ENCODE data around the gene STH. TPM values are rescaled to one million over a fixed set of nuclear protein-coding genes. Genes with fewer than 3 reads are reported as not detected.

Gene STH
- total and polyA plus RNA-seq, 2 experiments from 2014 or later: 0.55 TPM; not detected in 1

DNA sequence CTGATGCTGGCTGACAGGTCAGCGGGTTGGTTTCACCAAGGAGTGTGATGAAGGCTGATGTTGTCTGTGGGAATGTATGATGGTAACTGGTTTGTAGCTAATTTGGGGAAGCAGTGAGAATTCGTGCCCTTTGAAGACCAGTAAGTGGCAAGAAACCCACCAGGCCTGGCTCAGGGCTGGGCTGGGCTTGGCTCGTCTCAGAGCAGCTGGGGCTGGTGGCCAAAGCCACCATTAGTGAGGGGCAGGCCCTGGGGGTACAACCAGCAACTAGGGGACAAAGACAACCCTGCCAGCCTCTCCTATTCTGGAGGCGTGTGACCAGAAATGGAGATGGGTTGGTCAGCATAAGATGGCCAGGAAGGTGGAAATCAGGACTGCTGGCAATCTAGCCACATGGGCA lies 13.0 kb upstream of the STH start (continued):
- TF ChIP-seq, protein P1, sequence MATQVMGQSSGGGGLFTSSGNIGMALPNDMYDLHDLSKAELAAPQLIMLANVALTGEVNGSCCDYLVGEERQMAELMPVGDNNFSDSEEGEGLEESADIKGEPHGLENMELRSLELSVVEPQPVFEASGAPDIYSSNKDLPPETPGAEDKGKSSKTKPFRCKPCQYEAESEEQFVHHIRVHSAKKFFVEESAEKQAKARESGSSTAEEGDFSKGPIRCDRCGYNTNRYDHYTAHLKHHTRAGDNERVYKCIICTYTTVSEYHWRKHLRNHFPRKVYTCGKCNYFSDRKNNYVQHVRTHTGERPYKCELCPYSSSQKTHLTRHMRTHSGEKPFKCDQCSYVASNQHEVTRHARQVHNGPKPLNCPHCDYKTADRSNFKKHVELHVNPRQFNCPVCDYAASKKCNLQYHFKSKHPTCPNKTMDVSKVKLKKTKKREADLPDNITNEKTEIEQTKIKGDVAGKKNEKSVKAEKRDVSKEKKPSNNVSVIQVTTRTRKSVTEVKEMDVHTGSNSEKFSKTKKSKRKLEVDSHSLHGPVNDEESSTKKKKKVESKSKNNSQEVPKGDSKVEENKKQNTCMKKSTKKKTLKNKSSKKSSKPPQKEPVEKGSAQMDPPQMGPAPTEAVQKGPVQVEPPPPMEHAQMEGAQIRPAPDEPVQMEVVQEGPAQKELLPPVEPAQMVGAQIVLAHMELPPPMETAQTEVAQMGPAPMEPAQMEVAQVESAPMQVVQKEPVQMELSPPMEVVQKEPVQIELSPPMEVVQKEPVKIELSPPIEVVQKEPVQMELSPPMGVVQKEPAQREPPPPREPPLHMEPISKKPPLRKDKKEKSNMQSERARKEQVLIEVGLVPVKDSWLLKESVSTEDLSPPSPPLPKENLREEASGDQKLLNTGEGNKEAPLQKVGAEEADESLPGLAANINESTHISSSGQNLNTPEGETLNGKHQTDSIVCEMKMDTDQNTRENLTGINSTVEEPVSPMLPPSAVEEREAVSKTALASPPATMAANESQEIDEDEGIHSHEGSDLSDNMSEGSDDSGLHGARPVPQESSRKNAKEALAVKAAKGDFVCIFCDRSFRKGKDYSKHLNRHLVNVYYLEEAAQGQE (IDR thresholded peaks at IDR 0.05; ENCODE audit: unreplicated experiment): no peak

- H3K4me1 Mint-ChIP-seq: peaks cover 3% of the 10 kb centered on the region; the same call in 2 of the 3 replicates
- Histone ChIP-seq H3K4me3 (no peak overlapping the region), H3K27ac (ENCODE audit: low read depth) (no peak overlapping the region), H3K4me2 (no peak overlapping the region), H3K4me1 (ENCODE audit: insufficient read depth) (no peaks in the 10 kb centered on the region), H3K27me3 (ENCODE audit: insufficient read depth) (no peaks in the 10 kb centered on the region), H2AFZ (no peak overlapping the region), H3K79me2 (replicated peaks; ENCODE audit: insufficient read depth) (no peaks in the 10 kb centered on the region), H3F3A (replicated peaks; ENCODE audit: low read depth) (no peaks in the 10 kb centered on the region), H3K9me2 (ENCODE audit: insufficient read depth) (no peaks in the 10 kb centered on the region), H3K36me3 (ENCODE audit: insufficient read depth) (no peaks in the 10 kb centered on the region), H4K20me1 (replicated peaks; ENCODE audit: insufficient read depth) (no peaks in the 10 kb centered on the region)
- peaks cover 8% of the 10 kb centered on the region for H3K27me3 Mint-ChIP-seq (ENCODE audit: insufficient read depth, low read depth, poor library complexity)
- H3K4me3 Mint-ChIP-seq: no peak overlapping the region
- H3K27ac Mint-ChIP-seq: no peak overlapping the region
- no peak for TF ChIP-seq CTCF (conservative IDR thresholded peaks at IDR 0.05; ENCODE audit: low read depth in 2 of 2)
- TF ChIP-seq, protein P2, sequence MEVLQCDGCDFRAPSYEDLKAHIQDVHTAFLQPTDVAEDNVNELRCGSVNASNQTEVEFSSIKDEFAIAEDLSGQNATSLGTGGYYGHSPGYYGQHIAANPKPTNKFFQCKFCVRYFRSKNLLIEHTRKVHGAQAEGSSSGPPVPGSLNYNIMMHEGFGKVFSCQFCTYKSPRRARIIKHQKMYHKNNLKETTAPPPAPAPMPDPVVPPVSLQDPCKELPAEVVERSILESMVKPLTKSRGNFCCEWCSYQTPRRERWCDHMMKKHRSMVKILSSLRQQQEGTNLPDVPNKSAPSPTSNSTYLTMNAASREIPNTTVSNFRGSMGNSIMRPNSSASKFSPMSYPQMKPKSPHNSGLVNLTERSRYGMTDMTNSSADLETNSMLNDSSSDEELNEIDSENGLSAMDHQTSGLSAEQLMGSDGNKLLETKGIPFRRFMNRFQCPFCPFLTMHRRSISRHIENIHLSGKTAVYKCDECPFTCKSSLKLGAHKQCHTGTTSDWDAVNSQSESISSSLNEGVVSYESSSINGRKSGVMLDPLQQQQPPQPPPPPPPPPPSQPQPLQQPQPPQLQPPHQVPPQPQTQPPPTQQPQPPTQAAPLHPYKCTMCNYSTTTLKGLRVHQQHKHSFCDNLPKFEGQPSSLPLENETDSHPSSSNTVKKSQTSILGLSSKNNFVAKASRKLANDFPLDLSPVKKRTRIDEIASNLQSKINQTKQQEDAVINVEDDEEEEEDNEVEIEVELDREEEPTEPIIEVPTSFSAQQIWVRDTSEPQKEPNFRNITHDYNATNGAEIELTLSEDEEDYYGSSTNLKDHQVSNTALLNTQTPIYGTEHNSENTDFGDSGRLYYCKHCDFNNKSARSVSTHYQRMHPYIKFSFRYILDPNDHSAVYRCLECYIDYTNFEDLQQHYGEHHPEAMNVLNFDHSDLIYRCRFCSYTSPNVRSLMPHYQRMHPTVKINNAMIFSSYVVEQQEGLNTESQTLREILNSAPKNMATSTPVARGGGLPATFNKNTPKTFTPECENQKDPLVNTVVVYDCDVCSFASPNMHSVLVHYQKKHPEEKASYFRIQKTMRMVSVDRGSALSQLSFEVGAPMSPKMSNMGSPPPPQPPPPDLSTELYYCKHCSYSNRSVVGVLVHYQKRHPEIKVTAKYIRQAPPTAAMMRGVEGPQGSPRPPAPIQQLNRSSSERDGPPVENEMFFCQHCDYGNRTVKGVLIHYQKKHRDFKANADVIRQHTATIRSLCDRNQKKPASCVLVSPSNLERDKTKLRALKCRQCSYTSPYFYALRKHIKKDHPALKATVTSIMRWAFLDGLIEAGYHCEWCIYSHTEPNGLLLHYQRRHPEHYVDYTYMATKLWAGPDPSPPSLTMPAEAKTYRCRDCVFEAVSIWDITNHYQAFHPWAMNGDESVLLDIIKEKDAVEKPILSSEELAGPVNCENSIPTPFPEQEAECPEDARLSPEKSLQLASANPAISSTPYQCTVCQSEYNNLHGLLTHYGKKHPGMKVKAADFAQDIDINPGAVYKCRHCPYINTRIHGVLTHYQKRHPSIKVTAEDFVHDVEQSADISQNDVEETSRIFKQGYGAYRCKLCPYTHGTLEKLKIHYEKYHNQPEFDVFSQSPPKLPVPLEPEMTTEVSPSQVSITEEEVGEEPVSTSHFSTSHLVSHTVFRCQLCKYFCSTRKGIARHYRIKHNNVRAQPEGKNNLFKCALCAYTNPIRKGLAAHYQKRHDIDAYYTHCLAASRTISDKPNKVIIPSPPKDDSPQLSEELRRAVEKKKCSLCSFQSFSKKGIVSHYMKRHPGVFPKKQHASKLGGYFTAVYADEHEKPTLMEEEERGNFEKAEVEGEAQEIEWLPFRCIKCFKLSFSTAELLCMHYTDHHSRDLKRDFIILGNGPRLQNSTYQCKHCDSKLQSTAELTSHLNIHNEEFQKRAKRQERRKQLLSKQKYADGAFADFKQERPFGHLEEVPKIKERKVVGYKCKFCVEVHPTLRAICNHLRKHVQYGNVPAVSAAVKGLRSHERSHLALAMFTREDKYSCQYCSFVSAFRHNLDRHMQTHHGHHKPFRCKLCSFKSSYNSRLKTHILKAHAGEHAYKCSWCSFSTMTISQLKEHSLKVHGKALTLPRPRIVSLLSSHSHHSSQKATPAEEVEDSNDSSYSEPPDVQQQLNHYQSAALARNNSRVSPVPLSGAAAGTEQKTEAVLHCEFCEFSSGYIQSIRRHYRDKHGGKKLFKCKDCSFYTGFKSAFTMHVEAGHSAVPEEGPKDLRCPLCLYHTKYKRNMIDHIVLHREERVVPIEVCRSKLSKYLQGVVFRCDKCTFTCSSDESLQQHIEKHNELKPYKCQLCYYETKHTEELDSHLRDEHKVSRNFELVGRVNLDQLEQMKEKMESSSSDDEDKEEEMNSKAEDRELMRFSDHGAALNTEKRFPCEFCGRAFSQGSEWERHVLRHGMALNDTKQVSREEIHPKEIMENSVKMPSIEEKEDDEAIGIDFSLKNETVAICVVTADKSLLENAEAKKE (CRISPR knock-in tag; IDR thresholded peaks at IDR 0.05): no peak
- H3K9me3 Mint-ChIP-seq: no peaks in the 10 kb centered on the region; the same call in 2 of the 3 replicates
- H3K36me3 Mint-ChIP-seq (ENCODE audit: low read depth): no peaks in the 10 kb centered on the region
- DNase-seq (ENCODE audit: low spot score) (no peak), ATAC-seq (no peak)
Observed at GRCh38 chr17:45987706-45988105, 11.3 kb upstream of the STH start.

Measured in GM23338 (cell line).